Measurements from ENCODE around the gene HIVEP1.

Gene HIVEP1

GRCh38 chr6:12114055-12114503, 102.0 kb downstream of the HIVEP1 start:
- no peak overlapping the region for H3K4me3 ChIP-seq (ENCODE audit: low read depth, low read length)

DNA sequence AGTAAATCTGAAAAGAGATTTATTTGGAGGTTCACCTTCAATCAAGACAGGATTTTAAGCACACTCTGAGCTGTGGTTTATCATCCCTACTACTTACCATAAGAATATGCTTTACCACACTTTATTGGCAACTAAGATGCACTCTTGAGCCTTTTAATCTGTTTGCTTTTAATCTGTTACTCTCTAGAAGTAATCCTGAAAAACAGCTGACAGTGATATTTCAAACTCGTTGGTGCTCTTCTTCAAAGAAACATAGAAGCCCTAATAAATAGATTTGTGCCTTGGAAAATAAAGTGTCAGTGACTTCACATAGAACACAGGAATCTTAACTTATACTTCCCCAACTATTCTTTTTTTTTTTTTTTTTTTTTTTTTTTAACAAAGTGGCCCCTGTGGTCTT, 102.9 kb downstream of the HIVEP1 start:
- no peak overlapping the region for H3K4me3 ChIP-seq (ENCODE audit: low read depth, low read length)

- no peak overlapping the region for H3K4me3 ChIP-seq (ENCODE audit: low read depth, low read length)
These were observed 103.4 kb downstream of the HIVEP1 start for GRCh38 chr6:12115492-12115891.

DNA sequence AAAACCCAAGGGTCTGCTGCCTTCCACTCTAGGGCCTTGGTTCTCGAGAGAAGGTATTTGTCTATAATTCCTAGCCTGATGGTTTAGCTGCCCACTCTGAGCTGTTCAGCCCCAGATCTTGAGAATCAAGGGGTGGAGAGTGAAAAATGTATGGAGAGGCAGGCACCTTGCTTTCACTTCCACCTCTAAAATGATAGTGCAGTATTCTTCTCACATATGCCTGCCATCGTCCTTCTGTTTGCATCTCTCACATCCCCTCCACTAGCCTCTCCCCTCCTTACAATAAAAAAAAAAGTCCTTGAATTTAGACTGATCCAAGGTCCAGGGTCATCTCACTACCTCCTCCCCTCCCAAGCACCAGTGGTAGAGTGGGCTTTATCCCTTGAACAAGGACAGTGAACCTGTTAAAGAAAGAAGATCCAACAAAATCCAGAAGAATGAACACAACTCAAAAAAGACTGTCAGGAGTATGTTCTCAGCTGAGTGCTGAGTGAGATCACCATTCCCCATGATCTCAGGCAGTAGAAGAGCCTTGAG, 104.2 kb downstream of the HIVEP1 start:
- no peak overlapping the region for H3K4me3 ChIP-seq (ENCODE audit: low read depth, low read length)

- no peak overlapping the region for H3K4me3 ChIP-seq (ENCODE audit: low read depth, low read length)
These were observed 104.9 kb downstream of the HIVEP1 start for GRCh38 chr6:12116978-12117377.

GRCh38 chr6:12118607-12119006, 106.5 kb downstream of the HIVEP1 start:
- no peak overlapping the region for H3K4me3 ChIP-seq (ENCODE audit: low read depth, low read length)

- no peak overlapping the region for H3K4me3 ChIP-seq (ENCODE audit: low read depth, low read length)
These were observed 107.0 kb downstream of the HIVEP1 start for GRCh38 chr6:12119085-12119588.

- no peak overlapping the region for H3K4me3 ChIP-seq (ENCODE audit: low read depth, low read length)
These were observed 113.3 kb downstream of the HIVEP1 start for GRCh38 chr6:12125396-12125795.

- H3K4me3 ChIP-seq (ENCODE audit: low read depth, low read length), result no peak overlapping the region
These were observed 113.9 kb downstream of the HIVEP1 start for GRCh38 chr6:12126051-12126450.

GRCh38 chr6:12129523-12129922, 117.4 kb downstream of the HIVEP1 start:
- H3K4me3 ChIP-seq (ENCODE audit: low read depth, low read length), result no peak overlapping the region

- H3K4me3 ChIP-seq (ENCODE audit: low read depth, low read length), result no peak overlapping the region
These were observed 120.5 kb downstream of the HIVEP1 start for GRCh38 chr6:12132351-12133222.

- H3K4me3 ChIP-seq (ENCODE audit: low read depth, low read length), result no peak overlapping the region
These were observed 122.5 kb downstream of the HIVEP1 start for GRCh38 chr6:12134581-12134980.

DNA sequence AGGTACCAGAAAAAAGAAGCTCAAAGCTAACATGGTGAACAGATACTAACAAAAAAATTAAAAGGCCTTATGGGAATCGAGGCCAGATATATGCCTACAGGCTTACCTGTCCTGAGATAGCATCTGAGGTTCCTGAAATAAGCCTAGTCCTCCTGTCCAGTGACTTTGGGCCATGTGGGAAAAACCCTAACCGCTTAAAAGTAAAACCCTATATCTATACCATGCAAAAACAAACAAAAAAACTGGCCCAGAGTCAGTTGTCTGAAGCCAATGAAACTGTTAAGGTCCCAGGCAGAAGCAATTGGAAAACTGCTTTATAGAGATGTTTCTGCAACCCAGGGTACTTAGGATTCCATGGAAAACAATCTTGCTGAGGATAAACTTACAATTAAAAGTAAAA, 122.9 kb downstream of the HIVEP1 start:
- no peak overlapping the region for H3K4me3 ChIP-seq (ENCODE audit: low read depth, low read length)

GRCh38 chr6:12136905-12137304, 124.8 kb downstream of the HIVEP1 start:
- H3K4me3 ChIP-seq (ENCODE audit: low read depth, low read length), result no peak overlapping the region

GRCh38 chr6:12137480-12137879, 125.4 kb downstream of the HIVEP1 start:
- no peak overlapping the region for H3K4me3 ChIP-seq (ENCODE audit: low read depth, low read length)

DNA sequence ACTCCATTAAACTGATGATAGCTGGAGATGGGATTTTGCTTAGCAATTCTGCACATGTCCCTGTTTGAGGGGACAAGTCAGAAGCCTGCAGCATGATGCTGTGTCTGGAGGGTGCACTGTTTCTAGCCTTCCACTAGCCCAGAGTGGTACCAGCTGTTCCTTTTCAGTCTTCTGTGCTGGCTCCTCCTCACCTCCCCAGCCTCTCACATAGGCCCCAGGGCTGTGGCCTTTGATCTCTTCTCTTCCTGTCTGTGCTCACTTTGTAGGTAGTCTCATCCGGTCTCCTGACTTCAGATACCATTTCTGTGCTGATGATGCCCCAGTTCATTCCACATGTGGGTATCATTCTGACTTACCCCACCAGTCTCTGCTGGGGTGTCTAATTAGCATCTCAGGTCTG, 126.3 kb downstream of the HIVEP1 start:
- no peak overlapping the region for H3K4me3 ChIP-seq (ENCODE audit: low read depth, low read length)

- no peak overlapping the region for H3K4me3 ChIP-seq (ENCODE audit: low read depth, low read length)
These were observed 126.8 kb downstream of the HIVEP1 start for GRCh38 chr6:12138936-12139335.

DNA sequence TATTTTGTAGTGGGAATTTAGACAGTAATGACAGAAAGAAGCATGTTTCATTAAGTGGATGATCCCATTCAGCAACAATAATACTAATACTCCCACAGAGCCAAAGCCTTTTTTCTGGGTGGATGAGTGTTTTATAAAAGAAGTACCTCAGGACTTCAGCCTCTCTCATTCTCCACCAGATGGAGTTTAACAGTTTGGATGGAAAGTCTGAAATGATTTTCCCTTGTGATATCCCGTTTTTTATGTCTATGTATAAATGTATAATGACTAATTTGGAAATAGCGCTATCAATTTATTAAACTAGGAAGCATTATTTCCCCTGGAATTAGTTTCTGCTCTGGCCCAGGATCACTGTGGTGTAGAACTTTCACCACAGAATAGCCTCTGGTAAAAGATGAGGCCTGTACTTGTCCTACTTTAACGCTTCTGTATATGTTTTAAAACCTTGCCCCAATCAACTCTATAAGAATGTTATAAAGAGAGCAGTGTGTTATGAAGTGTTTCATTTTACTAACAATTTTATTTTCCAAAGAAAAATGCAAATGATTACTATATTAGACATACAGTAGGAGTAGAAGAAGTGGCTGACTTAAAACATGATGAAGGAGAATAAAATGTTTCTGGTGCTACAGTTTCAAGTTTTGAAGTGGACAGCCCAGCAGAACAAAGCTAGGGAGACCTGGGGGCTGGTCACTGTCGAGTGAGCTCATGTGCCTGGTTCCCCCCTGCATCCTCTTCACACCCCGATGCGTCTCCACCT, 135.6 kb downstream of the HIVEP1 start:
- H3K4me3 ChIP-seq (ENCODE audit: low read depth, low read length), result no peak overlapping the region

- H3K4me3 ChIP-seq (ENCODE audit: low read depth, low read length), result no peak overlapping the region
These were observed 136.2 kb downstream of the HIVEP1 start for GRCh38 chr6:12148317-12148801.

DNA sequence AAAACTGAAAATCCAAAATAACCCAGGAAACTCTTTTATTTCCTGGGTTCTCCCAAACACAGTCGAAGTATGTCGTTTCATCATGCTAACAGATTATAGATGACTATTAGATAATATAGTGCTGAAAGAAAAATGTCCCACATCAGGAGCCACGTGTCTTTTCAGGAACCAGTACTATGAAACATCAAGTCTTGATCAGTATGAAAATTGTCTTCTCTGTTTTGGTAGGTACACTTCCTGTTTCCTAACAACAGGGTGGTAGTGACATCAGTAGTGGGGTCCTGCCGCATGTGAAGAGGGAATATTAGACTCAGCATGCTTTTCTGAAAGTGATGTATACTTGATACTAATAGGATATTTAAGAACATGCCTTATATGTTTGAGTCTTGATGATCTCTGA, 136.7 kb downstream of the HIVEP1 start:
- no peak overlapping the region for H3K4me3 ChIP-seq (ENCODE audit: low read depth, low read length)

- no peak overlapping the region for H3K4me3 ChIP-seq (ENCODE audit: low read depth, low read length)
These were observed 137.9 kb downstream of the HIVEP1 start for GRCh38 chr6:12149944-12150510.

All from iPS-11a (cell line).